PC-3 (cell line): Measurements from ENCODE around the gene SAMD4A.

Experiments
- EZH2 ChIP-seq: fragments of 300-600 bp; sonication (generic); IDR thresholded peaks from one replicate; pipeline ENCODE4 v1.6.1; 2017; ENCODE audit warnings: antibody characterized with exemption, mild to moderate bottlenecking, low read length; ENCODE audit not compliant: unreplicated experiment
- EZH2phosphoT487 ChIP-seq: fragments of 300-600 bp; sonication (generic); IDR thresholded peaks from 2 replicates; pipeline ENCODE4 v1.6.1; 2018; ENCODE audit warnings: mild to moderate bottlenecking, antibody characterized with exemption, low read length, borderline replicate concordance
- TF ChIP-seq, protein P1 (sequence below): fragments of 300-600 bp; sonication (generic); conservative IDR thresholded peaks from 2 replicates; pipeline ENCODE4 v1.5.1; 2017; ENCODE audit warnings: antibody characterized with exemption, low read depth, mild to moderate bottlenecking, low read length

GRCh38 chr14:54761835-54762234 lies 194.9 kb downstream of the SAMD4A start:
- TF ChIP-seq, protein P1, sequence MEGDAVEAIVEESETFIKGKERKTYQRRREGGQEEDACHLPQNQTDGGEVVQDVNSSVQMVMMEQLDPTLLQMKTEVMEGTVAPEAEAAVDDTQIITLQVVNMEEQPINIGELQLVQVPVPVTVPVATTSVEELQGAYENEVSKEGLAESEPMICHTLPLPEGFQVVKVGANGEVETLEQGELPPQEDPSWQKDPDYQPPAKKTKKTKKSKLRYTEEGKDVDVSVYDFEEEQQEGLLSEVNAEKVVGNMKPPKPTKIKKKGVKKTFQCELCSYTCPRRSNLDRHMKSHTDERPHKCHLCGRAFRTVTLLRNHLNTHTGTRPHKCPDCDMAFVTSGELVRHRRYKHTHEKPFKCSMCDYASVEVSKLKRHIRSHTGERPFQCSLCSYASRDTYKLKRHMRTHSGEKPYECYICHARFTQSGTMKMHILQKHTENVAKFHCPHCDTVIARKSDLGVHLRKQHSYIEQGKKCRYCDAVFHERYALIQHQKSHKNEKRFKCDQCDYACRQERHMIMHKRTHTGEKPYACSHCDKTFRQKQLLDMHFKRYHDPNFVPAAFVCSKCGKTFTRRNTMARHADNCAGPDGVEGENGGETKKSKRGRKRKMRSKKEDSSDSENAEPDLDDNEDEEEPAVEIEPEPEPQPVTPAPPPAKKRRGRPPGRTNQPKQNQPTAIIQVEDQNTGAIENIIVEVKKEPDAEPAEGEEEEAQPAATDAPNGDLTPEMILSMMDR: no peak
- TF ChIP-seq EZH2phosphoT487 (no peak), EZH2 (no peak)
